ENCODE results near the gene TULP1.

TULP1 gene

GRCh38 chr6:35483893-35484645, 28.6 kb downstream of the TULP1 start:
- DNase-seq (ENCODE audit: low read depth in 2 of 2), result no peak

GRCh38 chr6:35483490-35483889, 29.2 kb downstream of the TULP1 start:
- DNase-seq (ENCODE audit: low read depth in 2 of 2), result no peak

- no peak for DNase-seq (ENCODE audit: low read depth in 2 of 2)
These were observed 29.6 kb downstream of the TULP1 start for GRCh38 chr6:35483062-35483461.

DNA sequence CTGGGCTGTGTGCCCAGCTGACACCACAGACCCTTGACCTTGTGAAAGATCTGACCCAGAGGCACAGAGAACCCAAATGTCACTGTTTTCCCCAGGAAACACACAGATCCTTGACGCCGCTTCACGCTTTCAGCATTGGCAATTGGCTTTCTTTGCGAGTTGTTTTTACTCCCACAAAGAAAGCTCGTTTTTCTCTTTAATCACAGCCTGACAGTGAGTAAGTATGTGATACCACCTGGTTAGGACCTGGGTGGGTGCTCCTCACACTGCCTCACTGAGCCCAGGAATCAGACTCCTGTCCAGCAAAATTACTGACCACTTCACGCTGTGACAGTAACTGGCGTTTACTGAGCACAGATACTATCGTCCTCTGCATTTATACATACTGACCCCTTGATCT, 31.5 kb downstream of the TULP1 start:
- DNase-seq (ENCODE audit: low read depth in 2 of 2), result no peak

- DNase-seq (ENCODE audit: low read depth in 2 of 2), result no peak
These were observed 32.5 kb downstream of the TULP1 start for GRCh38 chr6:35480176-35480575.

GRCh38 chr6:35478259-35478658, 34.4 kb downstream of the TULP1 start:
- no peak for DNase-seq (ENCODE audit: low read depth in 2 of 2)

DNA sequence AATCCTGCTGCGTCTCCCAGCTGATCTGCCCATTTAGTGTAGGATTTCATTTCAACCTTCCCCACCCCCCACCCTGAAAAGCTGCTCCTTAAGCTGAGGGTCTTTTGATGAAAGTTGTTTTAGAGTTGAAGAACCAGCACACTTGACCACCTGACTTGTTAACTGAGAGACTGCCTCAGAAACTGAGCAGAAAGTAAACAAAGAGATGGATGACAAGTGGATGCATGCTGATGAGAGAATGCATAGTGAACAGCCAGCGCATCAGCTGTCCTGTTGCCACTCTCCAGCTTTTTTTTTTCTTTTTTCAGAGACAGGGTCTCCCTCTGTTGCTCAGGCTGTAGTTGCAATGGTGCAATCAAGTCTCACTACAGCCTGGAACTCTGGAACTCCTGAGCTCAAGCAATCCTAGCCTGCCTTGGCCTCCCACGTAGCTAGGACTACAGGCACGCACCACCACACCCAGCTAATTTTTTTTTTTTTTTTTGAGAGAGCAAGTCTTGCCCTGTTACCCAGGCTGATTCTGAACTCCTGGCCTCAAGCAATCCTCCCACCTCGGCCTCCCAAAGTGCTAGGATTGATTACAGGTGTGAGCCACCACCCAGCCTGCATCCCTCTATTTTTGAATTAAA, 35.0 kb downstream of the TULP1 start:
- DNase-seq (ENCODE audit: low read depth in 2 of 2), result no peak

DNA sequence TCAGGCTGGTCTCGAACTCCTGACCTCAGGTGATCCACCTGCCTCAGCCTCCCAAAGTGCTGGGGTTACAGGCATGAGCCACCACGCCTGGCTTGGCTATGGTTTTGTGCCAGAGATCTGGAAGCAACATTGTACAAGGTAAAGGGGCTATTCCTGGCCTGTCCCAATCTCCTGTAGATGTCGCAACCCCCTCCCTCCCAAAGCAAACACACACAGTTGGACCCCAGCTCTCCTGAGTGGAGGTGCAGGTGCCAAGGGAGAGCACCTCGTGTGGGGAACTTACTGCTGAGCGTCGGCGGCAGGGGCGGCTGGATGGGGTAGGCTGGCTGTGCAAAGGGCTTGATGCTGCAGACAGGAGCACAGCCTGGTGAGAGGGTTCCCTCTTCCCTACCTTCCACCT, 35.7 kb downstream of the TULP1 start:
- no peak for DNase-seq (ENCODE audit: low read depth in 2 of 2)

DNA sequence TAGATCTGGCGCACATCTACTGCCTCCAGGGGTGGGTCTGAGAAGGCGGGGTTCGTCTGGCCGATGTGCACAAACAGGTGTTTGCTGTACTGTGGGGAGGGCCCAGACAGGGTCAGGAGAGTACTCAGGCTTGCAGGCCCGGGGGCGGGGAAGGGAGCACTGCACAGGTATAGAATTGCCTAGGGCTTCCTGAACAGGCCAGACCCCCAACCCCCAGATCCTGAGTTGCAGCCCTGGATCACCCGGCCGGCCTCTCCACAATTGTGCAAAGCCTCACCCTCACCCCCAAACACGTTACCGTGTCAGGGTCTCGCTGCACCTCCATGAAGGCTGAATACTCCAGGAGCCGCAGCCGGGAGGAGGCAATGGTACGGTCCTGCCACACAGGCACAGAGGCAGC, 36.7 kb downstream of the TULP1 start:
- DNase-seq (ENCODE audit: low read depth in 2 of 2), result no peak

- DNase-seq (ENCODE audit: low read depth in 2 of 2), result no peak
These were observed 37.1 kb downstream of the TULP1 start for GRCh38 chr6:35475573-35475972.

- no peak for DNase-seq (ENCODE audit: low read depth in 2 of 2)
These were observed 37.6 kb downstream of the TULP1 start for GRCh38 chr6:35474942-35475570.

- no peak for DNase-seq (ENCODE audit: low read depth in 2 of 2)
These were observed 38.4 kb downstream of the TULP1 start for GRCh38 chr6:35474131-35474941.

GRCh38 chr6:35473850-35474130, 38.9 kb downstream of the TULP1 start:
- DNase-seq (ENCODE audit: low read depth in 2 of 2), result no peak

DNA sequence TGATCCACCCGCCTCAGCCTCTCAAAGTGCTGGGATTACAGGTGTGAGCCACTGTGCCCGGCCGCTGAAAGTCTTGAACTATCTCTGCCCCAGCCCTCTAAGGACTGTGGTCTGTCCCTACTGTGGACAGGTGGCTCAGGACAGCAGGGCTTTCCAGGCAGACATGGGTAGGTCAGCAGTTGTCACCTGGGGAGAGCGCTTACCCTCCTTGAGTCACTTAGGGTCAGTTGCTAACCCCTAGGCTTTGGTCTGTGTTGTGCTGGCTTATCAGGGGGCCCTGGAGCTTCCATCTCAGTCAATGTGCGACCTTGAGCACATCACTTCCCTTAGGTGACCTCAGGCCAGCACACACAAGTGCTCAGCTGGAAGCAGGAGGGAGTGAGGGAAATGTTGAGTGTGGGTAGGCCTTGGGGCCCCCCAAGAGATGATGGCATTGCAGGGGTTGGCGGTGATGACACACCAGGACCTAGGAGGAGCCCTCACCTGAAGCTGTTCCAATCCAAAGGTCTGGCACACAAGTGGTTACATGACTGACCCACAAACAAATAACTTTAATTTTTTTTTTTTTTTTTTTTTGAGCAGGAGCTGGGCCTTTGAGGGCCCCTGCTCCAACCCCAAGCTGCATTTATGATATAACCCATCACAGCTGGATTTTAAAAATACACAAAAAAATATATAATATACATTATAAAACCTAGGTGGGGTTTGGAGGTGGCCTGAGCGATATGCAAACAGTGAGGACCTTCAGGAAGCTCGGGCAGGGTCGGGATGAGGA, 39.4 kb downstream of the TULP1 start:
- DNase-seq (ENCODE audit: low read depth in 2 of 2), result no peak

DNA sequence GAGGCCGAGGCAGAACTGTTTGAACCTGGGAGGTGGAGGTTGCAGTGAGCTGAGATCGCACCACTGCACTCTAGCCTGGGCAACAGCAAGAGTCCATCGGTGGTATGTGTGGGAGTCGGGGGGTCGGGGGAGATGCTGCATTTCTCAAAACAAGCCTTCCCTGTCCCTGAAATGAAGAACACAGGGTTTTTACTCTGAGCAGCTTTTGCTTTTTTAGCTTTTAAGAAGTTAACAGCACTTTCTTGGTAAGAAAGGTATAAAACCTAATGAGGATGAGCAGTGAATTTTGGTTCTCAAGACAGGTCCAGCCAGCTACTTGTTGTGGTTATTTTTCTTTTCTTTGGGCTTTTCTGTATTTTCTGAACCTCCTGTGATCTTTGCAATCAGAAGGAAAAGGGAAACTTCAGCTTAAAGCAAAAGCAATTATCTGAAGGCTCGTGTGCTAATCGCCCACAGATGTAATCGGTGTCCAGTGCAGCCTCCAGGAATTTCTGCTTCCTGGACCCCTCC, 40.8 kb downstream of the TULP1 start:
- DNase-seq (ENCODE audit: low read depth in 2 of 2), result no peak

- DNase-seq (ENCODE audit: low read depth in 2 of 2), result no peak
These were observed 42.0 kb downstream of the TULP1 start for GRCh38 chr6:35470663-35471120.

- no peak for DNase-seq (ENCODE audit: low read depth in 2 of 2)
These were observed 42.7 kb downstream of the TULP1 start for GRCh38 chr6:35469751-35470662.

- peak in 1 of 2 donors; percentile 23 for DNase-seq (ENCODE audit: low read depth in 2 of 2)
These were observed 43.5 kb downstream of the TULP1 start for GRCh38 chr6:35468980-35469750.

DNA sequence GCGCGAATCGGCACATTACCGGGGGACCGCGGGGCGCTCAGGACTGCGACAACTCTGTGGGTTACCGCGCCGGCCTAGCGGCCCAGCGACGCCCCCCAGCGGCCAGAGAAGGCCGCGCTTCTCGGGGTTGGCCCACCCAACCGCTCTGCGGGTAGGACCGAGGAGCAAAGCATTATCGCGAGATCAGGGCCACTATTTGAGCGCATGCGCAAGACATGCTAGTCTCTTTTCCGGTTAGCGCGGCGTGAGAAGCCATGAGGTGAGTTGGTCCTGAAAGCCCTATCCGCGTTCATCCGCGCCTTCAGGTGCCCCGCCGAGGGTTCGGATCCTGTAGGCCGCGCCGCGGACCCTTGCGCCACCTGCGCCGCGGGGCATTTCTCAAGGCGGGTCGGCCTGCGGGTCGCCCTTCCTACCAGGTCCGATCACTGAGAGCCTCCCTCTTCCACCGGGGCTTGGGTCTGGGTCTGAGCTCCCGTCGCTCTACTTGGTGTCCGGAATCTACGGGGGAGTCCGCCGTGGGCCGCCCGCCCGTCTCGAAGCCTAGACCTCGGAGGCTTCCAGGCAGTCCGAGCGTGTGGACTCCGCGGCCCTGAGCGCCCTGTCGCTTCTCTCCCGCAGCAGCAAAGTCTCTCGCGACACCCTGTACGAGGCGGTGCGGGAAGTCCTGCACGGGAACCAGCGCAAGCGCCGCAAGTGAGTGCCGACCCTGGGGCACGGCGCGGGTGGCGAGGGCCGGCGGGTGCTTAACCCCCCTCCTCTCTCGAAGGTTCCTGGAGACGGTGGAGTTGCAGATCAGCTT, 44.3 kb downstream of the TULP1 start, which contains the start of gene RPL10A:
Gene RPL10A (plus strand): TSS at position 221 of the 799 bp plus-strand sequence. CDS start 34 bp downstream, at position 255.
- DNase-seq (ENCODE audit: low read depth in 2 of 2), result peak; percentile 89 to 94

All from stimulated activated CD8-positive, alpha-beta memory T cell treated with anti-CD3 and anti-CD28 coated beads, Interleukin-15, amount 100 ng/mL, for 4 hours (primary cell).